Measurements from ENCODE around the gene STK39.

- TF ChIP-seq CTCF (IDR thresholded peaks at IDR 0.05): no peak
- TF ChIP-seq POLR2A (IDR thresholded peaks at IDR 0.05): no peak
Measured at GRCh38 chr2:168005586-168005985, 241.8 kb downstream of the STK39 start.
